H1 (cell line): ENCODE results near the gene ABHD8. TPM values are rescaled to one million over a fixed set of nuclear protein-coding genes. Genes with fewer than 3 reads are reported as not detected.

Experiments used
- CTCF ChIA-PET: fragments of 300-600 bp; sonication (Branson Sonifier 250); formaldehyde crosslinking; loops from one replicate; lab custom pipeline; 2021; ENCODE audit not compliant: partially characterized antibody; lab: Charles Lee
- POLR2A ChIA-PET: fragments of 300-600 bp; sonication (Branson Sonifier 250); formaldehyde crosslinking; loops from one replicate; lab custom pipeline; 2021; ENCODE audit warnings: inconsistent platforms; ENCODE audit not compliant: partially characterized antibody; lab: Charles Lee
- DNase-seq, 2 experiments: peaks; one replicate each; pipeline versions ENCODE4 v3.0.0 to v3.0.0-alpha.2; 2010 to 2022; ENCODE audit warnings: low spot score in 2 of 2, low read depth in 1 of 2, mixed read lengths in 1 of 2
- FAIRE-seq: peaks from 2 replicates; lab custom pipeline; 2011; peaks lifted over from hg19 to GRCh38; lab: Jason Lieb, UNC
- H2AFZ ChIP-seq: 2 replicates; pipeline ENCODE4 v1.8.1; 2012; ENCODE audit warnings: low read length, inconsistent platforms
- H2AK5ac ChIP-seq: 2 replicates; pipeline ENCODE4 v1.6.1; 2013; ENCODE audit warnings: low read depth, low read length
- H2BK120ac ChIP-seq: replicated peaks from 2 replicates; pipeline ENCODE3; 2013; ENCODE audit warnings: low read depth, low read length, inconsistent platforms
- H2BK12ac ChIP-seq: 2 replicates; pipeline ENCODE4 v1.6.1; 2013; ENCODE audit warnings: low read depth, low read length
- H2BK15ac ChIP-seq: 2 replicates; pipeline ENCODE4 v1.6.1; 2013; ENCODE audit warnings: low read length
- H2BK20ac ChIP-seq: 2 replicates; pipeline ENCODE4 v1.6.1; 2013; ENCODE audit warnings: low read length
- H2BK5ac ChIP-seq: 2 replicates; pipeline ENCODE4 v1.6.1; 2013; ENCODE audit warnings: low read depth, low read length
- H3K14ac ChIP-seq: 2 replicates; pipeline ENCODE4 v1.6.1; 2013; ENCODE audit warnings: inconsistent platforms; ENCODE audit not compliant: insufficient read length
- H3K18ac ChIP-seq: 2 replicates; pipeline ENCODE4 v1.6.1; 2013; ENCODE audit warnings: low read length; ENCODE audit errors: extremely low read depth
- H3K23ac ChIP-seq: 2 replicates; pipeline ENCODE4 v1.6.1; 2013; ENCODE audit warnings: inconsistent platforms; ENCODE audit not compliant: insufficient read length
- H3K23me2 ChIP-seq: 2 replicates; pipeline ENCODE4 v1.6.1; 2013; ENCODE audit warnings: low read depth, low read length
- H3K27ac ChIP-seq: 2 replicates; pipeline ENCODE4 v1.6.1; 2011; ENCODE audit warnings: low read depth, low read length, inconsistent platforms
- H3K27me3 ChIP-seq, 4 experiments: replicated peaks in 1 of 4; 1 replicate in 1 of 4; 2 replicates in 3 of 4; pipeline versions ENCODE4 v1.6.1 to v1.8.1; 2011 to 2013; ENCODE audit warnings: low read length in 3 of 4, mild to moderate bottlenecking in 3 of 4, inconsistent platforms in 2 of 4, mixed read lengths in 2 of 4, moderate library complexity in 1 of 4; ENCODE audit not compliant: control insufficient read depth in 3 of 4, insufficient read depth in 3 of 4; ENCODE audit errors: extremely low read depth in 1 of 4
- H3K36me3 ChIP-seq, 4 experiments: 2 replicates each; pipeline versions ENCODE4 v1.6.1 to v1.8.1; 2011 to 2013; ENCODE audit warnings: mild to moderate bottlenecking in 4 of 4, low read length in 3 of 4, moderate library complexity in 2 of 4, control low read depth in 1 of 4, inconsistent platforms in 1 of 4; ENCODE audit not compliant: insufficient read depth in 4 of 4, control insufficient read depth in 2 of 4
- H3K4ac ChIP-seq: replicated peaks from 2 replicates; pipeline ENCODE3; 2013; ENCODE audit warnings: low read length, low read depth, mixed read lengths, inconsistent platforms; ENCODE audit not compliant: insufficient read length
- H3K4me1 ChIP-seq, 4 experiments: replicated peaks in 1 of 4; 1 replicate in 1 of 4; 2 replicates in 3 of 4; pipeline versions ENCODE4 v1.6.1 to v1.8.1; 2011 to 2013; ENCODE audit warnings: low read length in 3 of 4, inconsistent platforms in 2 of 4, mixed read lengths in 1 of 4; ENCODE audit not compliant: insufficient read depth in 4 of 4, control insufficient read depth in 3 of 4
- H3K4me2 ChIP-seq, 2 experiments: 2 replicates each; pipeline versions ENCODE4 v1.6.1 to v1.8.1; 2011 to 2013; ENCODE audit warnings: low read depth in 2 of 2, low read length in 2 of 2, control low read depth in 1 of 2, inconsistent platforms in 1 of 2, mild to moderate bottlenecking in 1 of 2; ENCODE audit not compliant: insufficient read depth in 1 of 2
- H3K4me3 ChIP-seq, 4 experiments: fragments of 200-600, 300-600 bp in 1 of 4; sonication (generic), shearing (Covaris generic), sonication (Bioruptor Twin) in 1 of 4; 2 replicates each; pipeline versions ENCODE4 v1.5.1 to v1.8.1; 2011 to 2016; ENCODE audit warnings: low read length in 4 of 4, low read depth in 3 of 4, control low read depth in 2 of 4, inconsistent platforms in 2 of 4, mild to moderate bottlenecking in 2 of 4, mixed read lengths in 1 of 4, moderate library complexity in 1 of 4; ENCODE audit not compliant: insufficient read depth in 2 of 4; ENCODE audit errors: extremely low read depth in 1 of 4
- H3K56ac ChIP-seq: replicated peaks from 2 replicates; pipeline ENCODE3; 2013; ENCODE audit warnings: low read depth, mild to moderate bottlenecking, mixed read lengths, low read length, inconsistent platforms; ENCODE audit not compliant: insufficient read length
- H3K79me1 ChIP-seq: 2 replicates; pipeline ENCODE4 v1.6.1; 2013; ENCODE audit warnings: low read depth, low read length, control low read depth
- H3K79me2 ChIP-seq, 2 experiments: 2 replicates each; pipeline versions ENCODE4 v1.6.1 to v1.8.1; 2012 to 2013; ENCODE audit warnings: low read length in 2 of 2, mild to moderate bottlenecking in 2 of 2, inconsistent platforms in 1 of 2; ENCODE audit not compliant: insufficient read depth in 2 of 2, control insufficient read depth in 1 of 2
- H3K9ac ChIP-seq, 4 experiments: replicated peaks in 1 of 4; 1 replicate in 1 of 4; 2 replicates in 3 of 4; pipeline versions ENCODE4 v1.6.1 to v1.8.1; 2011 to 2013; ENCODE audit warnings: low read depth in 3 of 4, low read length in 3 of 4, control low read depth in 2 of 4, mild to moderate bottlenecking in 2 of 4, moderate library complexity in 2 of 4, inconsistent platforms in 1 of 4; ENCODE audit errors: extremely low read depth in 1 of 4
- H3K9me3 ChIP-seq, 2 experiments: 2 replicates each; pipeline versions ENCODE4 v1.6.1 to v1.8.1; 2012 to 2013; ENCODE audit warnings: mild to moderate bottlenecking in 2 of 2, moderate library complexity in 2 of 2, control low read depth in 1 of 2, inconsistent platforms in 1 of 2, low read depth in 1 of 2, low read length in 1 of 2, mixed read lengths in 1 of 2; ENCODE audit not compliant: insufficient read depth in 2 of 2
- H4K20me1 ChIP-seq, 2 experiments: replicated peaks in 1 of 2; 2 replicates each; pipeline versions ENCODE3 to v1.8.1; 2011 to 2013; ENCODE audit warnings: inconsistent platforms in 2 of 2, low read length in 2 of 2, mild to moderate bottlenecking in 1 of 2; ENCODE audit not compliant: insufficient read depth in 2 of 2, control insufficient read depth in 1 of 2
- H4K5ac ChIP-seq: 2 replicates; pipeline ENCODE4 v1.6.1; 2013; ENCODE audit warnings: low read length, low read depth, mixed read lengths, inconsistent platforms; ENCODE audit not compliant: insufficient read length
- H4K8ac ChIP-seq: 2 replicates; pipeline ENCODE4 v1.8.0; 2013; ENCODE audit warnings: mild to moderate bottlenecking, moderate library complexity, low read length, inconsistent platforms; ENCODE audit not compliant: insufficient read depth; ENCODE audit errors: extremely low read depth
- H4K91ac ChIP-seq: replicated peaks from 2 replicates; pipeline ENCODE3; 2013; ENCODE audit warnings: low read length, mixed read lengths, inconsistent platforms; ENCODE audit not compliant: insufficient read length
- E2F6 ChIP-seq: IDR thresholded peaks from 2 replicates; pipeline ENCODE4 v1.6.1; 2012; ENCODE audit warnings: inconsistent platforms
- KDM5A ChIP-seq: fragments of 200-600 bp; IDR thresholded peaks from 2 replicates; pipeline ENCODE4 v1.7.1; 2012; ENCODE audit warnings: mild to moderate bottlenecking, low read length, inconsistent platforms, mixed read lengths
- MAX ChIP-seq: IDR thresholded peaks from 2 replicates; pipeline ENCODE4 v1.6.1; 2012; ENCODE audit warnings: inconsistent platforms
- TAF7 ChIP-seq: optimal IDR thresholded peaks from 2 replicates; pipeline ENCODE3; 2011; ENCODE audit warnings: low read depth, mild to moderate bottlenecking, inconsistent platforms, low read length, moderate library complexity, borderline replicate concordance
- YY1 ChIP-seq: IDR thresholded peaks from 2 replicates; pipeline ENCODE4 v1.6.1; 2011; ENCODE audit warnings: low read depth, mild to moderate bottlenecking, low read length
- WGBS, 2 experiments: shearing (Covaris generic) in 1 of 2; methylation state at CpG; one replicate each; pipeline versions ENCODE4 v1.1.6 to v1.1.7; 2013 to 2015; ENCODE audit warnings: low lambda C conversion rate in 2 of 2, mixed read lengths in 2 of 2, inconsistent platforms in 1 of 2, low coverage in 1 of 2, missing lambda C conversion rate in 1 of 2; ENCODE audit not compliant: insufficient replicate concordance in 2 of 2, insufficient coverage in 1 of 2, insufficient read length in 1 of 2; ENCODE audit errors: extremely low coverage in 1 of 2, missing lambda C conversion rate in 1 of 2; 5-methylcytosine and 5-hydroxymethylcytosine counted together
- polyA plus RNA-seq, 7 experiments: library from polyadenylated mRNA; depleted of rRNA in 3 of 7; stranded (reverse) in 5 of 7; unstranded in 2 of 7; fragments of >200 nt in 5 of 7; fragments of 200-250 nt in 2 of 7; gene quantifications; 1 replicate in 5 of 7; 2 replicates in 1 of 7; 4 replicates in 1 of 7; pipeline versions ENCODE4 v1.2.1 to v1.2.3, GENCODE V29; 2011 to 2013; ENCODE audit warnings: missing spikeins in 2 of 7, mixed read lengths in 2 of 7
- total RNA-seq: library from RNA; stranded (reverse); fragmentation: NEBNext Ultra II Directional; extraction: Animal tissue kit (Norgen Biotek cat#: 25700); gene quantifications from 2 replicates; pipeline ENCODE4 v1.2.1, GENCODE V29; 2021

The ABHD8 gene
- total and polyA plus RNA-seq, 2 of the 8 experiments (the other 6 are each of a cell fraction or from before 2014, with no cell fraction given) = 11.3 to 18.7 TPM

GRCh38 chr19:17306285-17306714, 3.1 kb upstream of the ABHD8 start:
- peak overlapping the region; percentile 40 to 84 (median 82) for H3K9ac ChIP-seq
- H3K23ac ChIP-seq = no peak overlapping the region
- H3K14ac ChIP-seq = no peak overlapping the region
- FAIRE-seq = no peak
- H4K91ac ChIP-seq = peak overlapping the region; percentile 97
- peaks cover 12% of the 10 kb centered on the region for H3K23me2 ChIP-seq
- peak overlapping the region; percentile 89 for H4K5ac ChIP-seq
- H3K4me3 ChIP-seq = peak overlapping the region; percentile 75 to 95 (median 80)
- peak overlapping the region; percentile 96 for H2BK5ac ChIP-seq
- H2BK12ac ChIP-seq = 0 out of 2 replicates have a peak overlapping the region, but pooled peaks have one; percentile 68
- H3K4me2 ChIP-seq = peak overlapping the region; percentile 82 to 90
- peaks cover 8 to 19% of the 10 kb centered on the region in 2 experiments; a peak in 3 of 4 replicates for H3K79me2 ChIP-seq
- H3K36me3 ChIP-seq = peaks cover 0 to 1% (median 0%) of the 10 kb centered on the region in 4 experiments; a peak in 2 of 8 replicates
- WGBS, 2 experiments = 5% methylated on average over 28 of the region's 28 CpGs; no CpG with 5 or more reads in 1 of the 2 experiments
- peaks cover 1 to 10% of the 10 kb centered on the region in 2 experiments for H4K20me1 ChIP-seq
- H2AK5ac ChIP-seq = no peak overlapping the region
- H2BK20ac ChIP-seq = no peak overlapping the region
- no peak overlapping the region for H2BK15ac ChIP-seq
- peak overlapping the region; percentile 88 for H3K56ac ChIP-seq
- no peak for DNase-seq
- peak overlapping the region; percentile 81 for H3K27ac ChIP-seq
- H2BK120ac ChIP-seq = peak overlapping the region; percentile 21
- POLR2A ChIA-PET = interaction anchor here (0.6 to 18.5 kb wide), 8 partner anchors 9 to 109 kb away, joined by 3 to 329 read pairs (median 3); partner anchors contain the start of genes ANO8 and USE1
- H3K9me3 ChIP-seq = no peaks in the 10 kb centered on the region
- H2AFZ ChIP-seq = 0 out of 2 replicates have a peak overlapping the region, but pooled peaks have one; percentile 30
- peaks cover 10% of the 10 kb centered on the region for H3K79me1 ChIP-seq
- peak overlapping the region; percentile 75 for H3K4ac ChIP-seq
- H3K27me3 ChIP-seq = no peaks in the 10 kb centered on the region
- H4K8ac ChIP-seq = no peak overlapping the region; the same call in 1 of the 2 replicates
- CTCF ChIA-PET = interaction anchor here (0.7 to 2.5 kb wide), 12 partner anchors 10 to 85 kb away, joined by 3 to 12 read pairs (median 6); no protein-coding TSS in a partner anchor
- H3K4me1 ChIP-seq = peaks cover 14 to 29% (median 19%) of the 10 kb centered on the region in 4 experiments
- H3K18ac ChIP-seq = peak overlapping the region; percentile 95
- TF ChIP-seq TAF7 (peak; percentile 23), YY1 (0 out of 2 replicates have a peak, but pooled peaks have one; percentile 19), MAX (peak; percentile 48; the same call in 1 of the 2 replicates), E2F6 (peak; percentile 65; the same call in 1 of the 2 replicates), KDM5A (no peak)
